HCT116 (cell line): ENCODE results near the gene HNF1B. TPM values are rescaled to one million over a fixed set of nuclear protein-coding genes. Genes with fewer than 3 reads are reported as not detected.

ENCODE experiments used
- ATAC-seq: fragments of 200-7000 bp; cut with Tn5 transposase; 2 replicates; pipeline ENCODE4 v1.9.1; 2020; ENCODE audit warnings: mild to moderate bottlenecking, moderate library complexity
- BruUV-seq: library from RNA; stranded (reverse); fragments of 400-500 nt; replicated peaks from 2 replicates; lab custom pipeline; 2021; lab: Mats Ljungman, UMichigan
- CTCF ChIA-PET: fragments of 300-600 bp; sonication (Branson Sonifier 250); formaldehyde crosslinking; loops from one replicate; lab custom pipeline; 2021; ENCODE audit warnings: antibody characterized with exemption; lab: Charles Lee
- POLR2A ChIA-PET: fragments of 300-600, 350-600 bp; sonication (Branson Sonifier 250); formaldehyde crosslinking; loops from one replicate; lab custom pipeline; 2021; ENCODE audit warnings: antibody characterized with exemption; lab: Charles Lee
- RAD21 ChIA-PET, 2 experiments: fragments of 300-600 bp; sonication (Branson Sonifier 250); formaldehyde crosslinking; loops; one replicate each; lab custom pipeline; 2023; ENCODE audit warnings: low total read pairs in 2 of 2; ENCODE audit not compliant: uncharacterized antibody in 2 of 2, unreplicated experiment in 2 of 2, low non-redundant PET in 1 of 2; lab: Charles Lee
- DNase-seq: peaks from one replicate; pipeline ENCODE4 v3.0.0-alpha.2; 2010; ENCODE audit warnings: low read depth, low spot score
- H2AFZ ChIP-seq: fragments of 200-600 bp; shearing (Covaris generic), sonication (generic); 2 replicates; pipeline ENCODE4 v1.6.1; 2017; ENCODE audit warnings: low read depth, mixed run types, mixed read lengths, antibody characterized with exemption, low read length; ENCODE audit not compliant: poor library complexity, severe bottlenecking
- H3K27ac ChIP-seq: 2 replicates; pipeline ENCODE4 v1.5.1; 2012; ENCODE audit warnings: low read depth, low read length
- H3K27me3 ChIP-seq: fragments of 200-600 bp; sonication (generic); 2 replicates; pipeline ENCODE4 v1.6.1; 2016; ENCODE audit warnings: mixed run types, low read length, mixed read lengths; ENCODE audit not compliant: insufficient read depth
- H3K36me3 ChIP-seq, 2 experiments: fragments of 200-500 bp in 1 of 2; fragments of 200-600 bp in 1 of 2; sonication (Bioruptor generic) in 1 of 2; sonication (generic) in 1 of 2; 2 replicates each; pipeline versions ENCODE4 v1.5.1 to v1.6.1; 2014 to 2016; ENCODE audit warnings: low read length in 2 of 2, inconsistent platforms in 1 of 2, mixed read lengths in 1 of 2, mixed run types in 1 of 2; ENCODE audit not compliant: insufficient read depth in 2 of 2, control insufficient read depth in 1 of 2
- H3K4me1 ChIP-seq, 2 experiments: fragments of 200-600 bp in 1 of 2; sonication (generic) in 1 of 2; 2 replicates each; pipeline versions ENCODE4 v1.5.1 to v1.6.1; 2012 to 2017; ENCODE audit warnings: low read length in 2 of 2, inconsistent platforms in 1 of 2, mild to moderate bottlenecking in 1 of 2, mixed read lengths in 1 of 2, mixed run types in 1 of 2, moderate library complexity in 1 of 2; ENCODE audit not compliant: insufficient read depth in 2 of 2, control insufficient read depth in 1 of 2
- H3K4me2 ChIP-seq: fragments of 200-600 bp; sonication (generic); 2 replicates; pipeline ENCODE4 v1.6.1; 2017; ENCODE audit warnings: mixed run types, low read length, mixed read lengths
- H3K4me3 ChIP-seq, 2 experiments: fragments of 200-600 bp in 1 of 2; sonication (generic) in 1 of 2; replicated peaks in 1 of 2; 2 replicates each; pipeline ENCODE4 v1.5.1; 2011 to 2016; ENCODE audit warnings: low read length in 2 of 2, control low read depth in 1 of 2, low read depth in 1 of 2, mild to moderate bottlenecking in 1 of 2, mixed read lengths in 1 of 2, mixed run types in 1 of 2
- H3K79me2 ChIP-seq: fragments of 200-600 bp; sonication (generic); 2 replicates; pipeline ENCODE4 v1.6.1; 2017; ENCODE audit warnings: mild to moderate bottlenecking, mixed run types, low read length, moderate library complexity, mixed read lengths; ENCODE audit not compliant: insufficient read depth
- H3K9ac ChIP-seq: fragments of 200-600 bp; sonication (generic); 2 replicates; pipeline ENCODE4 v1.6.1; 2016; ENCODE audit warnings: low read length, mixed read lengths
- H3K9me2 ChIP-seq: fragments of 200-600 bp; sonication (generic), shearing (Covaris generic); 2 replicates; pipeline ENCODE4 v1.6.1; 2017; ENCODE audit warnings: mixed run types, mild to moderate bottlenecking, moderate library complexity; ENCODE audit not compliant: insufficient read depth
- H3K9me3 ChIP-seq, 2 experiments: fragments of 200-500 bp in 1 of 2; fragments of 200-600 bp in 1 of 2; sonication (Bioruptor generic) in 1 of 2; sonication (generic) in 1 of 2; 2 replicates each; pipeline ENCODE4 v1.6.1; 2014 to 2017; ENCODE audit warnings: low read length in 2 of 2, mixed read lengths in 2 of 2, inconsistent platforms in 1 of 2, low read depth in 1 of 2, mild to moderate bottlenecking in 1 of 2, mixed run types in 1 of 2, moderate library complexity in 1 of 2; ENCODE audit not compliant: control insufficient read depth in 1 of 2, insufficient read depth in 1 of 2
- H4K20me1 ChIP-seq: fragments of 200-600 bp; sonication (generic), shearing (Covaris generic); 2 replicates; pipeline ENCODE4 v1.6.1; 2017; ENCODE audit warnings: mixed run types, mild to moderate bottlenecking, moderate library complexity; ENCODE audit not compliant: insufficient read depth
- ATF3 ChIP-seq: IDR thresholded peaks from 2 replicates; pipeline ENCODE4 v1.6.1; 2012
- CEBPB ChIP-seq: IDR thresholded peaks from 2 replicates; pipeline ENCODE4 v1.6.1; 2012; ENCODE audit warnings: low read depth
- EGR1 ChIP-seq: IDR thresholded peaks from 2 replicates; pipeline ENCODE4 v1.6.1; 2012; ENCODE audit warnings: low read depth
- EZH2 ChIP-seq: fragments of 200-600 bp; sonication (generic); IDR thresholded peaks from 2 replicates; pipeline ENCODE4 v1.6.1; 2017; ENCODE audit warnings: antibody characterized with exemption, mixed run types
- FOSL1 ChIP-seq: IDR thresholded peaks from 2 replicates; pipeline ENCODE4 v1.6.1; 2012; ENCODE audit warnings: low read depth
- MAX ChIP-seq: IDR thresholded peaks from 2 replicates; pipeline ENCODE4 v1.6.1; 2012
- POLR2A ChIP-seq: IDR thresholded peaks from 2 replicates; pipeline ENCODE4 v1.7.0; 2011; ENCODE audit warnings: borderline replicate concordance; ENCODE audit not compliant: insufficient read depth, insufficient read length; ENCODE audit errors: extremely low read depth
- POLR2AphosphoS5 ChIP-seq: IDR thresholded peaks from 2 replicates; pipeline ENCODE4 v1.6.1; 2011; ENCODE audit warnings: mild to moderate bottlenecking, low read depth, low read length, moderate library complexity
- RAD21 ChIP-seq: IDR thresholded peaks from 2 replicates; pipeline ENCODE4 v1.6.1; 2012; ENCODE audit warnings: low read depth, mild to moderate bottlenecking
- SIN3A ChIP-seq: IDR thresholded peaks from 2 replicates; pipeline ENCODE4 v1.6.1; 2012; ENCODE audit warnings: low read depth
- YY1 ChIP-seq: IDR thresholded peaks from 2 replicates; pipeline ENCODE4 v1.6.1; 2011; ENCODE audit warnings: low read length, low read depth, moderate library complexity, mild to moderate bottlenecking; ENCODE audit not compliant: insufficient replicate concordance; ENCODE audit errors: extremely low read depth
- ZBTB33 ChIP-seq: IDR thresholded peaks from 2 replicates; pipeline ENCODE4 v1.6.1; 2011; ENCODE audit warnings: mild to moderate bottlenecking, low read length, moderate library complexity; ENCODE audit not compliant: insufficient replicate concordance; ENCODE audit errors: extremely low read depth
- ZNF274 ChIP-seq: fragments of 200-500 bp; sonication (Bioruptor generic); IDR thresholded peaks from 2 replicates; pipeline ENCODE4 v1.6.1; 2014; ENCODE audit warnings: mild to moderate bottlenecking, low read depth, low read length, inconsistent platforms
- intact Hi-C: fragments of 100-400 bp; cut with micrococcal nuclease; formaldehyde crosslinking; loops from 2 replicates; pipeline ENCODE4 v1.10.0; 2022
- total RNA-seq: library from RNA; stranded (reverse); gene quantifications from one replicate; pipeline ENCODE4 v1.2.1, GENCODE V29; 2021; ENCODE audit not compliant: unreplicated experiment
- TF ChIP-seq, protein P1 (sequence below): IDR thresholded peaks from 2 replicates; pipeline ENCODE4 v1.6.1; 2012; ENCODE audit warnings: low read depth

Gene HNF1B
- total RNA-seq, 1 experiment from 2014 or later, result 3.6 TPM

DNA sequence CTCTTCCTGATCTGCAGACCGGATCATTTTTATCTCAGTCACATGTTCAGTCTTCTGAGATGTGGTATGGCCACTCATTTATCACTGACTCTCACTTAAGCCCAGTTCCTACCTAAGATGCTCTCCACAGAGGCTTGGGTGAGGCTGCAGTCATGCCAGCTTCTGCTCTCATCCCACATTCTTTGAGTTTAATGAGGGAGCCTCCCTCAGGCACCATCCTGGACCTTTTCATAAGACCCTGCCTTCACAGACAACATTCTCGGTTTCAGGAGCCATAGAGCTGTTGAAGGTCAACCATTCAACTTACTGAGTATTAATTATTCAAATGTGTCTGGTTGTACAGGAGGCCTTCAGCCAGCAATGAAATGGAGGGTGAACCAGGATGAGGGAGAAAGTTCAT, 23.6 kb upstream of the HNF1B start:
- Histone ChIP-seq H3K36me3 (no peaks in the 10 kb centered on the region), H4K20me1 (no peaks in the 10 kb centered on the region), H3K4me1 (peaks cover 0 to 7% of the 10 kb centered on the region in 2 experiments; a peak in 1 of 4 replicates), H3K27me3 (no peaks in the 10 kb centered on the region), H2AFZ (no peak overlapping the region), H3K9ac (no peak overlapping the region), H3K27ac (no peak overlapping the region), H3K4me3 (no peak overlapping the region), H3K9me3 (no peaks in the 10 kb centered on the region), H3K9me2 (no peaks in the 10 kb centered on the region), H3K79me2 (no peaks in the 10 kb centered on the region), H3K4me2 (no peak overlapping the region)
- no TSS peak for BruUV-seq
- POLR2A ChIA-PET, result no interaction called here
- no peak for DNase-seq
- CTCF ChIA-PET, result no interaction called here
- RAD21 ChIA-PET, result no interaction called here
- no peak for ATAC-seq
- no peak for TF ChIP-seq EGR1
- intact Hi-C loops, result no loop called here

DNA sequence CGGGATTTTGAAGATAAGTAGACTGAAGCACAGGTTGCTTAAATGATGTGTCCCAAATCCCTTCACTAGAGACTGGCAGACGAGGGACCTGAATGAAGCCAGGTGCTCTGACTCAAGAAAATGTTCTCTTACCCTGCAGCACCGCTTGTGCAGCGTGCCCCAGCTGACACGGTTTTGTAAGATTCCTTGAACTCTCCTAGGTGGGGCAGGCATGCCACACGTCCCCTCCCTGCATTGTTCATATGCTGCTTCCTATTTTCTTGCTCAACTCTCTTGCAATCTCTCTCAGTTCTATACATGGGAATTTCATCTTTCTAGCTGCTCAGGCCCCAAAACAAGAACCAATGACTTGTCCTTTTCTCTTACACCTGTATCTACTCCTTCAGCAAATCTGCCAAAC, 22.1 kb upstream of the HNF1B start:
- ChIA-PET RAD21 (no interaction called here), POLR2A (no interaction called here), CTCF (no interaction called here)
- no peaks in the 10 kb centered on the region for H4K20me1 ChIP-seq
- H3K27ac ChIP-seq, result no peak overlapping the region
- no peaks in the 10 kb centered on the region for H3K27me3 ChIP-seq
- ATAC-seq, result no peak
- no peaks in the 10 kb centered on the region for H3K9me3 ChIP-seq
- peaks cover 0 to 7% of the 10 kb centered on the region in 2 experiments; a peak in 1 of 4 replicates for H3K4me1 ChIP-seq
- no peak overlapping the region for H2AFZ ChIP-seq
- H3K9me2 ChIP-seq, result no peaks in the 10 kb centered on the region
- H3K36me3 ChIP-seq, result no peaks in the 10 kb centered on the region
- H3K4me2 ChIP-seq, result no peak overlapping the region
- H3K9ac ChIP-seq, result no peak overlapping the region
- no peak overlapping the region for H3K4me3 ChIP-seq
- intact Hi-C loops, result no loop called here
- no peaks in the 10 kb centered on the region for H3K79me2 ChIP-seq
- no TSS peak for BruUV-seq
- no peak for DNase-seq
- no peak for TF ChIP-seq ZNF274
- no peak for TF ChIP-seq EZH2
- no peak for TF ChIP-seq SIN3A
- no peak for TF ChIP-seq POLR2AphosphoS5
- TF ChIP-seq POLR2A, result no peak
- no peak for TF ChIP-seq RAD21
- no peak for TF ChIP-seq ZBTB33
- no peak for TF ChIP-seq YY1
- no peak for TF ChIP-seq CEBPB
- no peak for TF ChIP-seq MAX
- TF ChIP-seq ATF3, result no peak
- TF ChIP-seq, protein P1, sequence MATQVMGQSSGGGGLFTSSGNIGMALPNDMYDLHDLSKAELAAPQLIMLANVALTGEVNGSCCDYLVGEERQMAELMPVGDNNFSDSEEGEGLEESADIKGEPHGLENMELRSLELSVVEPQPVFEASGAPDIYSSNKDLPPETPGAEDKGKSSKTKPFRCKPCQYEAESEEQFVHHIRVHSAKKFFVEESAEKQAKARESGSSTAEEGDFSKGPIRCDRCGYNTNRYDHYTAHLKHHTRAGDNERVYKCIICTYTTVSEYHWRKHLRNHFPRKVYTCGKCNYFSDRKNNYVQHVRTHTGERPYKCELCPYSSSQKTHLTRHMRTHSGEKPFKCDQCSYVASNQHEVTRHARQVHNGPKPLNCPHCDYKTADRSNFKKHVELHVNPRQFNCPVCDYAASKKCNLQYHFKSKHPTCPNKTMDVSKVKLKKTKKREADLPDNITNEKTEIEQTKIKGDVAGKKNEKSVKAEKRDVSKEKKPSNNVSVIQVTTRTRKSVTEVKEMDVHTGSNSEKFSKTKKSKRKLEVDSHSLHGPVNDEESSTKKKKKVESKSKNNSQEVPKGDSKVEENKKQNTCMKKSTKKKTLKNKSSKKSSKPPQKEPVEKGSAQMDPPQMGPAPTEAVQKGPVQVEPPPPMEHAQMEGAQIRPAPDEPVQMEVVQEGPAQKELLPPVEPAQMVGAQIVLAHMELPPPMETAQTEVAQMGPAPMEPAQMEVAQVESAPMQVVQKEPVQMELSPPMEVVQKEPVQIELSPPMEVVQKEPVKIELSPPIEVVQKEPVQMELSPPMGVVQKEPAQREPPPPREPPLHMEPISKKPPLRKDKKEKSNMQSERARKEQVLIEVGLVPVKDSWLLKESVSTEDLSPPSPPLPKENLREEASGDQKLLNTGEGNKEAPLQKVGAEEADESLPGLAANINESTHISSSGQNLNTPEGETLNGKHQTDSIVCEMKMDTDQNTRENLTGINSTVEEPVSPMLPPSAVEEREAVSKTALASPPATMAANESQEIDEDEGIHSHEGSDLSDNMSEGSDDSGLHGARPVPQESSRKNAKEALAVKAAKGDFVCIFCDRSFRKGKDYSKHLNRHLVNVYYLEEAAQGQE, result no peak
- TF ChIP-seq FOSL1, result no peak
